Measurements from ENCODE around the gene PRM1. TPM values are rescaled to one million over a fixed set of nuclear protein-coding genes. Genes with fewer than 3 reads are reported as not detected.
"Not testable (repeated sequence)": the region's sequence is repeated elsewhere in the genome, so short reads cannot be mapped to it uniquely, and the experiment has no call there.

The PRM1 gene
- total RNA-seq, 1 donor from 2014 or later, result not detected

DNA sequence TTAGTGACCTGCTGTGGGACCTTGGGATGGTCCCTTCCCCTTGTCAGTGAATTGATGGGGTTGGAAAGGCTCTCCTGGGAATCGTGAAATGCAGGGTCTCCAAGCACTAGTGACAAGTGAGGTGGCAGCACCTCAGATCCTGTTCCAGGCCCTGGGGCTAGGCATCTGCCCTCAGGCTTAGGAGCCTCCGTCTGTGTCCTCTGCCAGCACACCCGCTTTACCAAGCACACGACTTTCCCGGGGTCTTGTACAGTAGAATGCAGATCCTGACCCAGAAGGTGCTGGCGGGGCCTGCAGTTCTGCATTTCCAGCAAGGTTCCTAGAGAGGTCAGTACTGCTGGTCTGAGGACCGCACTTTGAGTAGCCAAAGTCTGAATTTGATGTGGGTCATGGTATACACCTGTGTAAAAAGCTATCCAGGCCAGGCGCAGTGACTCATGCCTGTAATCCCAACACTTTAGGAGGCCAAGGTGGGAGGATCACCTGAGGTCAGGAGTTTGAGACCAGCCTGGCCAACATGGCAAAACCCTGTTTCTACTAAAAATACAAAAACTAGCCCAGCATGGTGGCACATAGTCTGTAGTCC lies 33.3 kb upstream of the PRM1 start:
- DNase-seq (ENCODE audit: low spot score), result no peak

DNA sequence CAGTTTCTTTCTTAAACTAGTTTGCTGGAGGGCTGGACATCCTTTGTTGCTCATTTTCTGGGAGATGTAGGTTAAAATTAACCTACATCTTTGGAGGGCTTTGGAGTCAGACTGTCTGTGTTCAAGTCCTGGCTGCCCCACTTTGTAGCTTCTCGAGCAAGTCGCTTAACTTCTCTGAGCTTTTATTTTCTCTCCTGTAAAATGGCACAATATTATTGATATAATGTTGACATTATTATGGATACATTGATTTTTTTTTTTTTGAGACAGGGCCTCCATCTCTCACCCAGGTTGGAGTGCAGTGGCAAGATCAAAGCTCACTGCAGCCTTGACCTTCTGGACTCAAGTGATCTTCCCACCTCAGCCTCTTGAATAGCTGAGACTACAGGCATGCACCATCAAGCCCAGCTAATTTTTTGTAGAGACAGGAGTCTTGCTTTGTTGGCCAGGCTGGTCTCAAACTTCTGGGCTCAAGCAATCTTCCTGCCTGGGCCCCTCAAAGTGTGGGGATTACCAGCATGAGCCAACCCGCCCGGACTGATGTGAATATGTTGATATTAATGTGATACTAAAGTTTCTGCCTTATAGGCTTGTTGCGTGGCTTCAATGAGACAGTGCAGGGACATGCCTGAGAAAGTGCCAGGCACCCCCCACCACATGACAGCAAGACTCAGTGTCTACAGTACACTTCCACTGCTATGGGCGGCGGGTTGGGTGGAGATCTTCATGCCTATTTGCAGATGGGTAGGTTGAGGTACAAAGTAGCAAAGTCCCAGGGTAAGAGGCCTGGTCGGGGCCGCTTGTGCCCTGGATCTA lies 32.6 kb upstream of the PRM1 start:
- no peak for DNase-seq (ENCODE audit: low spot score)

DNA sequence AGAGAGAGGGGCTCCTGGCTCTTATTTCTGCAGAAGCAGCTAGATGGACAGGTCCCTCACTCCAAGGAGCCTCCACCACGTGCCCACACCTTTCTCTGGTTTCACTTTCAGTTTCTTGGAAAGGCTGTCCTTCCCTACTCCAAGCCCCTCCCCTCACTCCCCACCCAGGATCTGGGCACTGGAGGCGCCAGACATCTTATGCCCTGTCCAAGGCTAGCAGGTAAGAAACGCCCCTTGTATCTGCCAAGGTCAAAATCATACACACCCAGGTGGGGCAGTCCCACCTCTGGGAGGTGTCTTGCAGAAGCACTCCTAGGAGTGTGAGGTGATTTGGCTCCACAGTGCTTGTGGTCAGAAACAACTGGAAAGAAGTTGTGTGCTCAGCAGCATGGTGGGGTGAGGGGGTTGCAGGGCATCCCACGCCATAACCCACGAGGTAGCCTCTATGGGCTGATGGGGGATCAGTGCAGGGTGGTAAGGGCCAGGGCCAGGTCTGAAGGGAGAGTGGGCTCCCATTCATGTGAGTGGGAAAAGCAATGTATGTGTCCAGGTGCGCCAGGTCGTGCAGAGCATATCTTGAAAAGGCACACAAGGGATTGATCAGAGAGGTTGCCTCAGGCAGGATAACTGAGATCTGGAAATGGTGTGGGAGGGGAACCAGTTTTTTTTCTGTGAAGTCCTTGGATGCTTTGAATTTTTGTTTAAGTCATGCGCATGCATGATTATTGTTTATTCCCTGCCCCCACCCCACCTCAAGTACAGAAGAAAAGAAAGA lies 31.8 kb upstream of the PRM1 start:
- DNase-seq (ENCODE audit: low spot score), result no peak

DNA sequence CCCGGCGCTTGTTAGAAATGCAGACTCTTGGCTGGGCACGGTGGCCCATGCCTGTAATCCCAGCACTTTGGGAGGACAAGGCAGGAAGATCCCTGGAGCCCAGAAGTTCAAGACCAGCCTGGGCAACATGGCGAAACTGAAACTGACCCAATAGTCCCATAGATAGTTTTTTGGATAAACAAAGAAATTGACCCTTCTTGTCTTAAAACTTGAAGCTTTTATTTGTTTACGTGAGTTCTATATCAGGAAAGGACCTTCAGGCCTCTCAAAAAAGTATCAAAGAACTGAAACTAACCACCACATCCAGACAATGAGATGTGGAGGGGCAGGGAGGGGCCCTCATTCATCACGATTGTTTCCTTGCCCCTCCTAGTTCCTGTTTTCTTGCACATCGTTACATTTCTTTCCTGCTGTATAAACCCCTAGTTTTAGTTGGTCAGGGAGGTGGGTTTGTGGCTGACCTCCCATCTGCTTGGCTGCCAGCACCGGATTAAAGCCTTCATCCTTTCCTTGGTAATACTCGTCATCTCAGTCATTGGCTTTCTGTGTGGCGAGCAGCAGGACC lies 29.9 kb upstream of the PRM1 start:
- no peak for DNase-seq (ENCODE audit: low spot score)

DNA sequence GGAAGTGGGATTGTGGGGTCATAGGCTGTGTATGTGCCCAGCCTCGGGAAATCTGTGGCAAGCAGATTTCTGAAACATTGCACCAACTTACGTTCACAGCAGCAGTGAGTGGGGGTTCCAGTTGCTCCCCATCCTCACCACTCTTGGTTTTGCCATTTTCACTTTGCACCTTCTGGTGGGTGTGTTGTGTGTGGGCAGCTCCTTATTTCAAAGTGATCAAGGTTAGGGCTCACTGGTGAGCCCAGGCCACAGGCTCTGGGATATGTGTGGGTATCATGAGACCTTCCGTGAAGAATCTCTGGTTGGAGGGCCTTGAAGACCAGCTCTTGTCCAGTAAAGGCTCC lies 29.5 kb upstream of the PRM1 start:
- no peak for DNase-seq (ENCODE audit: low spot score)

DNA sequence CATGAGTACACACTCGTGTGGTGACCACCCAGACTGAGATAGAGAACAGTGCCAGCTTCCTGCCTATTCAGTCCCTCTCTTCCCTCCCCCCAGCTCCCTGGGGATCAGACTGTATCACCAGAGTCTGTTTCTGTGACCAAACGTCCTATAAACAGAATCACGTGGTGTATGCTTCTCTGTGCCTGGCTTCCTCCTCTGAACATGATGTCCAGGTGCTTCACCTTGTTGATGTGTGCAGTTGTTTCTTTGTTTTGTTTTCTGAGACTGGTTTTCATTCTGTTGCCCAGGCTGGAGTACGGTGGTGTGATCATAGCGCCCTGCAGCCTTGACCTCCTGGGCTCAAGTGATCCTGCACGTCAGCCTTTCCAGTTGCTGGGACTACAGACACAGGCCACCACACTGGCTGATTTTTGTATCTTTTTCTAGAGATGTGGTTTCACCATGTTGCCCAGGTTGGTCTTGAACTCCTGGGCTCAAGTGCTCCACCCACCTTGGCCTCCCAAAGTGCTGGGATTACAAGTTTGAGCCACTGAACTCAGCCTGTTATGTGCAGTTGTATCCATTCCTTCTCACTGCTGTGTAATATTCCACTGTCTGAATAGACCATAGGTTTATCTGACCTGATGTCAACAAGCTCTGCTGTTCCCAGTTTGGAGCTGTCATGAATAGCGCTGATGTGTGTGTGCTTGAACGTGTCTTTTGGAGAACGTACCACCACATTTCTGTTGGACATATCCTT lies 28.9 kb upstream of the PRM1 start:
- DNase-seq (ENCODE audit: low spot score), result no peak

DNA sequence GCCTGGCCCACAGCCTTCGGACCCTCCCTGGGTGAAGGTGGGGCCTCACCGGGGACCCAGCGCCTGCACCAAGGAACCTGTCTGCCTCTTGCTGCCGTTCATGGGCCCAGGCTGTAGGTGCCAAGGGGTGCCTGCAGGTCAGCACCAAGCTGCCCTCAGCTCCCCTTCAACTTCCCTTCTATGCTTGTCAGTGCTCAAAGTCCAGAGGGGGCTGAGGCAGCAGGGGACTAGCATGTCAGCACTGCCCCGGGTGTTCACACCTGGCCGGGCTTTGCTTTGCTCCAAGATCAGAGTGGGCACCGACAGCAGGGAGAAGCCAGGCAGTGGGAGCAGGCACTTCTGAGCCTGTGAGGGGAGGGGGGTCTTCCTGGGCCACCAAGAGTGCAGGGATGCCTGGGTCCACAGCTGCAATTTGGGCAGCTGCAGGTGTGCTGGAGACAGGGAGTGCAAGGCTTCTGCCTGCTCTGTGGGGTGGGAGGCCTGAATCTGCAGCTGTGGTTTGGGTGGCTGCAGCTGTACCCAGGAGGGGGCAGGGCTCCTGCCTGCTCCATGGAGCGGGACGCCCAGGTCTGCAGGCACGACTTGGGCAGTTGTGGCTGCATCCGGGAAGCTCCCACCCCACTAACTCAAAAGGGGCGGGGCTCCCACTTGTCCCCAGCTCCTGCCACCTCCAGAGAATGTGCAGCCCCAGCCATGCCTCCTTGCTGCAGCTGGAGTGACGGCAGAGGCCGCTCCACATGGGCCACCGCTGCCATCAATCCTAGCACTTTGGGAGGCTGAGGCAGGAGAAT lies 27.6 kb upstream of the PRM1 start:
- DNase-seq (ENCODE audit: low spot score), result no peak

DNA sequence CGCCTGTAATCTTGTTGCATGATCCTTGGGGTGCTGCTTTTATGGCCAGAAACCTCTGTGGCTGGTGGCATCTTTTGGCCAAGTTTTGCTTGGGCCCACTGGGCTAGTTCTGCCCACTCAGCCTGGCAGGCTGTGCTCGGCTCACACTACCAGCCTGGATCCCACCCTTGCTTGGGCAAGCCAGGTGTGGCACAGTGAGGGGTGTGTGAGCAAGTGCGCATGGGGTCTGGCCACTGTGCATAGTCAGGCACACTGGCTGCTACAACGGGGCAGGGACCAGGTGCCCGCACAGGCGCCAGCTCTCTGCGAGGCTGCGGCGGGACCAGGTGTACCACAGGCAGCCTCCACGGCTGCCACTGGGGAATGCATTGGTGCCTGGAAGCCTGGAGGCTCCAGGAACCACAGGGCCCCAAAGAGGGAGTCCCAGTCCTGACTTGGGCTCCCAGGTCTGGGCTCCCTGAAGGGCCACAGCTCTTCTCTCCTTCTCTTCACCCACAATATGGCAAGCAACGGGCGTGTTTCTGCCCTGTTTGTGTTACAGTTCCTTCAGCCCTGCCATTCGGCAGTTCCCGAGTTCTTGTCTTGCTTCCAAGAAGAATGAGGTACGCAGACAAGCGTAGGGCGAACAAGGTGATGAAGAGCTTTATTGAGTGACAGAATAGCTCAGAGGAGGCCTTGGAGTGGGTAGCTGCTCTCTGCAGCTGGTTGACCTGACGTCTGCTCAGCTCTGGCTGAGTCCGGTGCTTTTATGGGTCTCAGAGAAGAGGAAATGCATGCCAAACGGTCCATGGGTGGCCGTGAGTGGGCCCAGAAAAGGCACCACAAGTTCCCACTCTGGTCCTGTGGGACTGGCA lies 26.7 kb upstream of the PRM1 start:
- DNase-seq (ENCODE audit: low spot score), result no peak

DNA sequence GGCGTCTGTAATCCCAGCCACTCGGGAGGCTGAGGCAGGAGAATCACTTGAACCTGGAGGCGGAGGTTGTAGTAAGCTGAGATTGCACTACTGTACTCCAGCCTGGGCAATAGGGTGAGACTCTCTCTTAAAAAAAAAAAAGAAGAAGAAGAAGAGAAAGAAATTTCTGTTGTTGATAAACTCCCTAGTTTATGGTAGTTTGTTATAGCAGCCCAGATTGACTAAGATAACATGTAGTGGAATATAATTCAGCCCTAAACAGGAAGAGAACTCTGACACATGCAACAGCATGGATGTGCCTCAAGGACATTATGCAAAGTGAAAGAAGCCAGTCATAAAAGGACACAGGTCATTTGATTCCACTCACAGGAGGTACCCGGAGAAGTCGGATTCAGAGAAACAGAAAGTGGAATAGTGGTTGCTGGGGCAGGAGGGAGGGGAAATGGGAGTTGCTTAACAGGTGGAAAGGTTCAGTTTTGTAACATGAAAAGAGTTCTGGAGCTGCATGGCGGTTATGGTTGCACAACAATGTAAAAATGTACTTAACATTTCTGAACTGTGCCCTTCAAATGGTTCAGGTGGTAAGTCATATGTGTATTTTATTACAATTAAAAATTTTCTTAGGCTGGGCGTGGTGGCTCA lies 26.0 kb upstream of the PRM1 start:
- DNase-seq (ENCODE audit: low spot score), result no peak

DNA sequence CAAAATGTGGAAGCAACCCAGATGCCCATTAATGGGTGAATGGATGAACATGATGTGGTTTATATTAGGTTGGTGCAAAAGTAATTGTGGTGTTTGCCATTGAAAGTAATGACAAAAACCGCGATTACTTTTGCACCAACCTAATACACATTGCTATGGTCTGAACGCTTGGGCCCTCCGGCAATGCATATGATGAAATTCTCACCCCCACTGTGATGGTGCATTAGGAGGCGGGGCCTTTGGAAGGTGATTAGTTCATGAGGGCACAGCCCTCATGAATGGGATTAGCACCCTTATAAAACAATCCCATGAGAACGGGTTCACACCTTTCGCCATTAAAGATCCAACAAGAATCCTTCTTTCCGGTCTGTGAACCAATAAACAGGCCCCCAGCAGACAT lies 25.3 kb upstream of the PRM1 start:
- no peak for DNase-seq (ENCODE audit: low spot score)

DNA sequence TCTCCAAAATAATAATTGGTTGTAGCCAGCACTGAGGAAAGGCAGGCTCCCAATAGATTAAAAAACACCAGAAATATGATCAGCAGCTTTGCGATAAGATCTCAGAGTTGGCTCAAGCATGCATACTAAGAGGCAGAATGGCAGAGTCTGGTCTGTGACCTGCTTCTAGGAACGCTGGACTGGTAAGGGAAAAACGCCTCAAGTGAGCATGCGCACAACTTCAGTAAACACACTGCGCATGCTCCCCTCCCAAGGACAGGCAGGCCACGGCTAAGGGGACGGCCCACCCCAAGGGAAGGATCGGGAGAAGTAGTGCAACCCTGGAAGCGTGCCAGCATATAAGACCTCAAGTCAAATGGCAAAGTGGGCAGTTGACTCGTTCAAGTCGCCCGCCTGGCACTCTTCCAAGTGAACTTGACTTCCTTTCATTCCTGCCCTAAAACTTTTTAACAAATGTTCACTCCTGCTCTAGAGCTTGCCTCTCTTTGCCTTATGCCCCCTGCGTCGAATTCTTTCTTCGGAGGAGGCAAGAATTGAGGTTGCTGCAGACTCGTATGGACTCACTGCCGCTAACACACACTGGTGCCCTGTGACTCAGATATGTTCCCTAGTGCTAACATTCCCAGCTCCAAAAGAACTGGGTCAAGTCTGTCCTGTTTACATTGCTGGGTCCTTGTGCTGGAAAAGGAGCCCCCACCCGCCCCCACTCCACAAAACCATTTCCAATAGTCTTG lies 22.4 kb upstream of the PRM1 start:
- no peak for DNase-seq (ENCODE audit: low spot score)

DNA sequence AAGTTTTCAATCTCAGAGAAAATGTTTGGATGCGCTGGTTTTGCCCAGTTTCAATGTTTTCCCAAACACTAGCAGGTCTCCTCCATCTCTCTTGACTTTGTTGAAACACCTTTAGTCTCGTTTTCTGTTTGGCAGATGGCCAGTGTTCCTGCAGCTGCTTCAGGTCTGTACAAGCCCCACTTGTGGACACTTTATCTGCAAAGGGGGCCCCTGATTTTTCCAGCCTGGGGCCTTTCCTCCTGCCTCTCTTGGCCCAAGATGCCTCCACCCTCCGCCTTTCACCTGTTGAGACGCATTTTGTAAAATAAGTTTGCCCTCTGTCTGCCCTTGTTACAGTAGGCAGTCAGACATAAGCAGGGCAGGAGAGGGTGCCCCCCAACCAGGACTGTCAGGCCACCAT lies 21.8 kb upstream of the PRM1 start:
- DNase-seq (ENCODE audit: low spot score), result no peak

DNA sequence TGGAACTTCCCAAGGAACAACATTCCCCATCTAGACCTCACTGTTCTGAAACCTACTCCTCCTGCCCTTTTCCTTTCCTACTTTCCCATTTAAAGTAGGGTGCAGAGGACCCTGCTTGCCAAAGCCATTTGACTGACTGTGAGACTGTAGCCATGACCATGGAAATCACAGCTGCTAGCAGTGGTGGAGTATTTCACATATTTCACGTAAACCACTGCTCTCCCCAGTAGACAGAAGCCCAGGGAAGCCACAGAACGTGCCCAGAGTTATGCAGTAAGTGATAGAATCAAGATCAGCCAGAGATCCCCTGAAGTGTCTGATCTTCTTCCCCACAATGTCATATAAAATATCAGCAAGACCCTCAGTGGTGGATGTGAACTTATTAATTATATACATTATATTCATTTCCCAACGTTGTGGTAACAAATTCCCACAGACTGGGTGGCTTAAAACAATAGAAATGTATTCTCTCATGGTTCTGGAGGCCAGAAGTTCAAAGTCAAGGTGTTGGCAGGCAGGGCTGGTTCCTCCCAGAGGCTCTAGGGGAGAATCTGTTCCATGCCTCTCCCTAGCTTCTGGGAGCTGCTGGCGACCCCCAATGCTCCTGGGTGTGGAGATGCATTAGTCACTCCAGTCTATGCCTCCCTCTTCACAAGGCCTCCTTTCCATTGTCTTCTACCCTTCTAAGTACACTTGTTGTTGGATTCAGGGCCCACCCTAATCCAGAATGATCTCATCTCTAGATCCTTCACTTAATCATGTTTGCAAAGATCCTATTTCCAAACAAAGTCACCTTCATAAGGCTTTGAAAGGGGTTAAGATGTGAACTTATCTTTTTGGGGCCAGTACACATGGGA lies 20.7 kb upstream of the PRM1 start:
- DNase-seq (ENCODE audit: low spot score), result no peak

DNA sequence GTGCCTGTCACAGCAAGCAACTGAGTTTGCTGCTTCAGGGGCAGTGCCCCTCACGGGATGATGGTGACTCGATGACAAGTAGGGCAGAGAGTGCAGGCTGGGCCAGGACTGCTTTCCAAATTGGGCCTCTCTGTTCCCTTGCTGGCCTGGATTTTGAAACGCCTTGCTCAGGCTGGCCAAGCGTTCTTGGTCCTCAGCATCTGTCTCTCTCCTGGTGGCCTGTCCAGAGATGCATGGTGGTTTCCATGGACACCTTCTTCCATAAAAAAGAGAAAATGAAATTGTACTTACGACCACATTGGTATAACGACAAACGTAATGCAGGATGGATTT lies 19.4 kb upstream of the PRM1 start:
- DNase-seq (ENCODE audit: low spot score), result no peak

DNA sequence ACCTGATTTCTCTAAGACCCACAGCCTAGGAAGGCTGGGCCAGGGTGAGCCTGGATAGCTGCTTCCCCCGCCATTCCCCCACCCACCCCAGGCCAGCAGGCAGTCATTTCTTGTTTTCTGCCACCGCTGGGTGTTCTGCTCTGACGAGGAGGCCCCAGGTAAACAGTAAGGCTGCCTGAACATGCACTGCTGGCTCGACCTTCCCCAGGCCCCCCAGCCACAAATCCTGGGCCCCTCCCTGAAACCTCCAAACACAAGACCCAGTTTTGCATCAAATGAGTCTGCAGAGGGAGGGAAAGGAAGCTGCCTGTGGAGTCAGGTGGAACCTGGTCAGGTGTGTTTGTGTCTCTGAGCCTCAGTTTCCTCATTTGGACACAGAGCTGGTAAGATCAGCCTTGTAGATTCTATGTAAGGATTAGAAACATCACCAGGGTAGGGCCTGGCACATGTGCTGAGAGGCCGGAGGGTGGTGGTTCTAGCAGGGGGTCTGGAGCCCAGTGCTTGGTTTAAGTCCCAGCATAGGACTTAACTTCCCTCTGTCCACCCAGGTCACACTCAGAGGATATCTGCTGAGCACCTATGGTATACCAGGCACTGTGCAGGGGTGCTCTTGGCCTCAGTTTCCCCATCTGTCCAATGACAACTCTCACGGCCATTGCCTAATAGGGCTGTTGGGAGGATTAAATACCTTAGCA lies 18.9 kb upstream of the PRM1 start:
- DNase-seq (ENCODE audit: low spot score), result no peak

DNA sequence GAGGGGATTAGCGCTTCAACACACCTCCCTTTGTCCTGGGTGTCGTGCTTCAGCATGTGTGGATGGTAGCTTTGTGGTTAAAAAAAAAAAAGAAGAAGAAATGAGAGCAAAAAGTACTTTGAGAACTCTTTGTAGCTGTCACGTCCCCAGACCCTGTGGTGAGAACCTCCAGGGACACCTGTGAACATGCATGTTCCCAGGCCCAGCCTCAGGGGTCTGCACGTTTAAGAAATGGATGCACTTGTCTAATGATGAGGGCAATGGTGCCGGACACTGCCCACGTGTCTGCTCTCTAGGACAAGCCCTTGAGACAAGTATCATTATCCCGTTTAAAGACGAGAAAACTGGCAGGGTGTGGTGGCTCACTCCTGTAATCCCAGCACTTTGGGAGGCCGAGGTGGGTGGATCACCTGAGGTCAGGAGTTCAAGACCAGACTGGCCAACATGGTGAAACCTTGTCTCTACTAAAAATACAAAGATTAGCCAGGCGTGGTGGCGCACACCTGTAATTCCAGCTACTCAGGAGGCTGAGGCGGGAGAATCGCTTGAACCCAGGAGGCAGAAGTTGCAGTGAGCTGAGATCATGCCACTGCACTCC lies 17.9 kb upstream of the PRM1 start:
- not testable (repeated sequence) for DNase-seq (ENCODE audit: low spot score)

Measured in mesenteric fat pad (tissue), 1 donor.